Right ventricle myocardium inferior (tissue), 1 donor: ENCODE results near the gene TMSB10. TPM values are rescaled to one million over a fixed set of nuclear protein-coding genes. Genes with fewer than 3 reads are reported as not detected.
"Not testable (repeated sequence)": the region's sequence is repeated elsewhere in the genome, so short reads cannot be mapped to it uniquely, and the experiment has no call there.

ENCODE experiments used
- ATAC-seq: fragments of 200-7000 bp; cut with Tn5 transposase; one replicate; pipeline ENCODE4 v1.9.1; 2020; ENCODE audit warnings: mild to moderate bottlenecking, moderate library complexity
- DNase-seq: peaks from one replicate; pipeline ENCODE4 v3.0.0; 2021; ENCODE audit errors: missing footprints
- intact Hi-C: fragments of 100-400 bp; cut with DNase I; formaldehyde crosslinking; loops from one replicate; pipeline ENCODE4 v1.11.0; 2022
- long read RNA-seq: library from polyadenylated mRNA; unstranded; transcript quantifications from one replicate; pipeline ENCODE4 v2.0.0, GENCODE V29; 2021
- total RNA-seq: library from RNA; stranded (reverse); fragmentation: NEBNext Ultra II Directional; extraction: Animal tissue kit (Norgen Biotek cat#: 25700); gene quantifications from one replicate; pipeline ENCODE4 v1.2.1, GENCODE V29; 2021
- donor health status: DM: no; HTN: yes; CAD: no; lungs with severe emphysema.

TMSB10 gene
- 571 TPM for total RNA-seq
- long read RNA-seq, transcript TMSB10-201 (3 exons, 496 nt): major isoform, 297 of 317 reads
- long read RNA-seq, partial matches to known transcripts: 15 of 317 reads
- long read RNA-seq, other reads (novel, unspliced or antisense): 5 of 317 reads

GRCh38 chr2:84905181-84906107, at the start of gene TMSB10:
TMSB10 (plus strand) TSS chr2:84905656.
- intact Hi-C loops: loop anchor here (1.0 kb wide), 1 partner anchor 20 kb away; no protein-coding TSS in a partner anchor
- DNase-seq (peak; percentile 95), ATAC-seq (peak; percentile 92)

GRCh38 chr2:84855731-84856130, 49.7 kb upstream of the TMSB10 start:
- intact Hi-C loops: no loop called here
- no peak for DNase-seq
- ATAC-seq: no peak

DNA sequence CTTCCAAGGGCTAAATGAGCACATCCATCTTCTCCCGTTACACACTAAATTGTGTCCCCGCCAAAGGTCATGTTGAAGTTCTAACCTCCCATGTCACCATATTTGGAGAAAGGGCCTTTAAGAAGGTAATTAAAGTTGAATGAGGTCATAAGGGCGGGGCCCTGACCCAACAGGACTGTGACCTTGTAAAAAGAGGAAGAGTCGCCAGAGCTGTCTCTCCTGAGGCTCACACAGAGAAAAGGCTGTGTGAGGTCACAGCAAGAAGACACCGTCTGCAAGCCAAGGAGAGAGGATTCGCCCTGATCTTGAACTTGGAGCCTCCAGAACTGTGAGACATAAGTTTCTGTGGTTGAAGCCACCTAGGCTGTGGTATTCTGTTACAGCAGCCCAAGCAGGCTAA, 48.7 kb upstream of the TMSB10 start:
- intact Hi-C loops: no loop called here
- DNase-seq (no peak), ATAC-seq (no peak)

- DNase-seq (no peak), ATAC-seq (no peak)
- intact Hi-C loops: no loop called here
Measured at GRCh38 chr2:84857566-84857965, 47.9 kb upstream of the TMSB10 start.

GRCh38 chr2:84858123-84858522, 47.3 kb upstream of the TMSB10 start:
- ATAC-seq (no peak), DNase-seq (no peak)
- intact Hi-C loops: no loop called here

DNA sequence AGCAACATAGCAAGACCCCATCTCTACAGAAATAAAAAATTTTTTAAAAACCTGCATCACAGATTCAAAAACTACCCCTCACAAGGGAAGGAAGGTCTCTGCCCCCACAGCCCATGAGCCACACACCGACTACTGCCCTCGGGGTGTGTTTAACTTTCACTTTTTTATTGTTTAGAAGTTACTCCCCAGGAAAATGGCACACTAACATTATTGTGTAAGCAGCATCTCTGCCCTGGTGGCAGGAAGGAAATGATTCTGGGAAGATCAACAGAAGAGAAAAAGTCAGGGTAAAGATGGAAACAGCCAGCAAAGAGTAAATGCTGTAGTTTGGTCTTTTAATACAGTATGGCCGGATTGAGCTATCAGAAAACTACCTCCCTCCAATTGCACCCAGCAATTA, 46.5 kb upstream of the TMSB10 start:
- ATAC-seq: no peak
- no peak for DNase-seq
- intact Hi-C loops: no loop called here

DNA sequence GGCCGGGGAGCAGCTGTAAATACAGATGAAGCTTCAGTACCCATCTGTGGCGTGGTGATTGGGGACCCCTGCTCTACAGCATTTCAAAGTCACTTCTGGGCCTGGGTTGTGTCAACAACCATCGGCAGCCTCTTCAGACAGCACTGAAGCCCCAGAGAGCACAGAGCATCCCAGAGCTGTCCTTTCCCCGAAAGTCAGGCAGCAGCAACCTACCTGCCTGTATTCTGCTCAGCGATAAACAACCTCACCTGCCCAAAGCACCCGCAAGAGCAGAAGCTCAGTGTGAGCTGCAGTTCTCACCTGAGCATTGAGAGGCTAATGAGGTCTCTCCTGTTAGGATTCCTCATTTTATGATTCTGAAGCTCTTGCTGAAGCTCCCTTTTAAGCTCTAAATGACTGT, 43.9 kb upstream of the TMSB10 start:
- DNase-seq (no peak), ATAC-seq (no peak)
- intact Hi-C loops: no loop called here

DNA sequence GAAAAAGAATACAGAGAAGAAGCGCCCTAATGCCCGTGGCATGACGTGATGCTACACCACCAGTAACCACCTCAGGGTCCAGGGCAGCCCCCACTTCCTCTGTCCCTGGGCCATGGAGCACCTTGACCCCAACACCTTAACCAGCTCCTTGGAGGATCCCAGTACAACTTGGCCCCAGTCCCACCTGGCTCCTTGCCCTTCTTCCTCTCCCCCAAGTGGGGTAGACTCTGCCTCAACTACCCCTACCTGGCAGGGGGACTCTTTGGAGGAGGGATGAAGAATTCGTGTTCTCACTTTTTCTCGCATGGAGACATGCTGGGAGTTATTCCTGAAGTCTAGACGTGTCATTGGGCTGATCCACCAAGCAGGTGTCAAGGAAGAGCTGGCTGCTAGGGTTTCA, 43.5 kb upstream of the TMSB10 start:
- intact Hi-C loops: no loop called here

GRCh38 chr2:84865181-84865783, 40.2 kb upstream of the TMSB10 start:
- DNase-seq: no peak
- intact Hi-C loops: loop anchor here (5.0 kb wide), 1 partner anchor 368 kb away; no protein-coding TSS in a partner anchor
- ATAC-seq: no peak

More for the DNA sequence above, 43.5 kb upstream of the TMSB10 start:
- no peak for DNase-seq
- ATAC-seq: no peak

DNA sequence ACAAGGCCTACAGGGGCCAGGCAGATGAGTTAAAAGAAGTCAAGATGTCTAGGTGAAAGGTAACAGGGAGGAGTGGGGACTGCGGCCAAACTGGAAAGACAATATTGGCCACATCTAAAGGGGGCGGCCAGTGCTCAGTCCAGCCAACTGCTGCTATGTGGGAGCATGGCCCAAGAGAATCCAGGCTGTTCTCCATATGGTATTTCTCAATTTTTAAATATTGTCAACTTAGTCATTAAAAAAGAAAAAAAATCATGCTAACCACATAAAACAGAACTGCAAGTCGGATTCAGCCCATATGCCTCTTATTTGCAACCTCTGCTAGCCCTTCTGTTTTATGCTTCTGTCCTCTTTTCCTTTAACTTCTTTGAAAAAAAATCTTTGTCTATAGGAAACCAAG, 39.3 kb upstream of the TMSB10 start:
- ATAC-seq: no peak
- intact Hi-C loops: loop anchor here (5.0 kb wide), 1 partner anchor 369 kb away; no protein-coding TSS in a partner anchor
- DNase-seq: no peak

- intact Hi-C loops: loop anchor here (5.0 kb wide), 1 partner anchor 371 kb away; no protein-coding TSS in a partner anchor
- ATAC-seq, DNase-seq: not testable (repeated sequence)
Measured at GRCh38 chr2:84868327-84868726, 37.1 kb upstream of the TMSB10 start.

- intact Hi-C loops: no loop called here
- DNase-seq: no peak
- ATAC-seq: no peak
Measured at GRCh38 chr2:84870306-84870705, 35.1 kb upstream of the TMSB10 start.

DNA sequence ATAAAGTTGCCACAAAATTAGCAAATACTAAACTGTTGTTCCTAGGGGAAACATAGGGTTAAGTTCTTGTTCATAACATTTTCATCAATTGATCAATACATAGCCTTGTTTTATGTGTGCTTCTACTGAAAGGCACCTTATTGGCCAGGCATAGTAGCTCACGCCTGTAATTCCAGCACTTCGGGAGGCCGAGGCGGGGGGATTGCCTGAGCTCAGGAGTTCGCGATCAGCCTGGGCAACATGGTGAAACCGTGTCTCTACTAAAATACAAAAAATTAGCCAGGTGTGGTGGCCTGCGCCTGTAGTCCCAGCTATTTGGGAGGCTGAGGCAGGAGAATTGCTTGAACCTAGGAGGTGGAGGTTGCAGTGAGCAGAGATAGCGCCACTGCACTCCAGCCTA, 32.8 kb upstream of the TMSB10 start:
- intact Hi-C loops, ATAC-seq, DNase-seq: not testable (repeated sequence)

GRCh38 chr2:84873350-84873749, 32.1 kb upstream of the TMSB10 start:
- ATAC-seq (no peak), DNase-seq (no peak)
- intact Hi-C loops: no loop called here

DNA sequence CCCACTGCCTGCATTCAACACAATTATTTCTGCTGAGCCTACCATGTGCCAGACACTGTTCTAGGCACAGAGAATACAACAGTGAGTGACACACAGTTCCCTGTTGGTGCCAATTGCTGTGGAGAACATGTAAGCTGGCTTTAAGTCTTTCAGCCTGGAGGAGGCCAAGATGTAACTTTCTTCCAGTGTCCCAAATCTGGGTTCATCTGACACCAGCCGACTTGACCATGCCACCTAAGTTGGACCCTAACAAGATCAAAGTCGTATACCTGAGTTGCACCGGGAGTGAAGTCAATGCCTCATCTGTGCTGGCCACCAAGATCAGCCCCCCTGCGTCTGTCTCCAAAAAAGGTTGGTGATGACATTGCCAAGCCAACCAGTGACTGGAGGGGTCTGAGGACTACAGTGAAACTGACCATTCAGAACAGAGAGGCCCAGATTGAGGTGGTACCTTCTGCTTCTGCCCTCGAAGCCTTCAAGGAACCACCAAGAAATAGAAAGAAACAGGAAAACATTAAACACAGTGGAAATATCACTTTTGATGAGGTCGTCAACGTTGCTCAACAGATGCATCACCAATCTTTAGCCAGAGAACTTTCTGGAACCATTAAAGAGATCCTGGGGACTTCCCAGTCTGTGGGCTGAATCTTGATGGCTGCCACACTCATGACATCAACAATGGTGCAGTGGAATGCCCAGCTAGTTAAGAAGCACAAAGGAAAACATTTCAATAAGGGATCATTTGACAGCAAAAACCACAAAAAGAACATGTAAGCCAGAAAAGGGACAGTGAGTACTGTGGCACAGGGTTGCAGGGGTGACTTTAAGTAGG, 30.9 kb upstream of the TMSB10 start:
- ATAC-seq: no peak
- DNase-seq: no peak
- intact Hi-C loops: no loop called here

GRCh38 chr2:84875213-84875560, 30.3 kb upstream of the TMSB10 start:
- no peak for DNase-seq
- intact Hi-C loops: no loop called here
- ATAC-seq: no peak

- ATAC-seq, intact Hi-C loops: not testable (repeated sequence)
Measured at GRCh38 chr2:84875619-84876018, 29.8 kb upstream of the TMSB10 start.

GRCh38 chr2:84876369-84876768, 29.1 kb upstream of the TMSB10 start:
- no peak for ATAC-seq

More at GRCh38 chr2:84875619-84876018, 29.8 kb upstream of the TMSB10 start:
- not testable (repeated sequence) for DNase-seq

DNA sequence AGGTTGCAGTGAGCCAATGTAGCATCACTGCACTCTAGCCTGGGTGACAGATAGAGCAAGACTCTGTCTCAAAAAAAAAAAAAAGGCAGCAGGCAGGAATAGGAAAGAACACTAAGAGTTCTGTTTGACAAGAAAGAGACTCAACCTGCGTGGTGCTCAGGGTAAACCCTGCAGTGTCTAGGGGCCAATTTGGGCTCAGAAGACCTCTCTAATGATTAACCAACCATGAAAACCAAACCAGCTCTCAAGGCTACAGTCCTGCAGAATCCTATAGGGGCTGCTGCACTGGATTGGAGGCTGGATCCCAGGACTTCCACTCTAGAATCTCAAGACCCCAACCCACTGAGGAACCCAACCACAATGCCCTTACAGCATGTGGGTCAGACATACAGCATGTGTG, 27.0 kb upstream of the TMSB10 start:
- ATAC-seq (no peak), DNase-seq (no peak)
- intact Hi-C loops: no loop called here

More at GRCh38 chr2:84876369-84876768, 29.1 kb upstream of the TMSB10 start:
- intact Hi-C loops: no loop called here
- no peak for DNase-seq
